Glutamatergic neuron (in vitro differentiated cells): ENCODE results near the gene FGGY. TPM values are rescaled to one million over a fixed set of nuclear protein-coding genes. Genes with fewer than 3 reads are reported as not detected.
"Not testable (repeated sequence)": the region's sequence is repeated elsewhere in the genome, so short reads cannot be mapped to it uniquely, and the experiment has no call there.

Experiments
- DNase-seq: peaks from one replicate; pipeline ENCODE4 v3.0.0; 2022
- H3K27ac Mint-ChIP-seq: one replicate; pipeline ENCODE4 v1.8.0; 2020; ENCODE audit warnings: mild to moderate bottlenecking, mixed read lengths, inconsistent platforms; ENCODE audit not compliant: unreplicated experiment
- H3K27me3 Mint-ChIP-seq: one replicate; pipeline ENCODE4 v1.8.0; 2020; ENCODE audit warnings: mild to moderate bottlenecking, moderate library complexity, mixed read lengths, inconsistent platforms; ENCODE audit not compliant: unreplicated experiment
- H3K36me3 Mint-ChIP-seq: one replicate; pipeline ENCODE4 v1.8.0; 2020; ENCODE audit warnings: mild to moderate bottlenecking, mixed read lengths, inconsistent platforms; ENCODE audit not compliant: unreplicated experiment
- H3K4me1 Mint-ChIP-seq: one replicate; pipeline ENCODE4 v1.8.0; 2020; ENCODE audit warnings: mild to moderate bottlenecking, low read depth, mixed read lengths, inconsistent platforms; ENCODE audit not compliant: unreplicated experiment
- H3K4me3 Mint-ChIP-seq: one replicate; pipeline ENCODE4 v1.8.0; 2020; ENCODE audit warnings: mild to moderate bottlenecking, mixed read lengths, inconsistent platforms; ENCODE audit not compliant: unreplicated experiment
- H3K9me3 Mint-ChIP-seq: one replicate; pipeline ENCODE4 v1.8.0; 2020; ENCODE audit warnings: mild to moderate bottlenecking, moderate library complexity, mixed read lengths, inconsistent platforms; ENCODE audit not compliant: unreplicated experiment
- total RNA-seq: library from RNA; stranded (reverse); fragmentation: NEBNext Ultra II Directional; extraction: Animal tissue kit (Norgen Biotek cat#: 25700); gene quantifications from one replicate; pipeline ENCODE4 v1.2.1, GENCODE V29; 2021; ENCODE audit not compliant: unreplicated experiment
- TF ChIP-seq, protein P1 (sequence below): fragments of 200-600 bp; sonication (generic); IDR thresholded peaks from one replicate; pipeline ENCODE4 v1.5.0; 2021; ENCODE audit not compliant: partially characterized antibody, unreplicated experiment

Gene FGGY
- total RNA-seq, 1 donor from 2014 or later: 11.6 TPM

DNA sequence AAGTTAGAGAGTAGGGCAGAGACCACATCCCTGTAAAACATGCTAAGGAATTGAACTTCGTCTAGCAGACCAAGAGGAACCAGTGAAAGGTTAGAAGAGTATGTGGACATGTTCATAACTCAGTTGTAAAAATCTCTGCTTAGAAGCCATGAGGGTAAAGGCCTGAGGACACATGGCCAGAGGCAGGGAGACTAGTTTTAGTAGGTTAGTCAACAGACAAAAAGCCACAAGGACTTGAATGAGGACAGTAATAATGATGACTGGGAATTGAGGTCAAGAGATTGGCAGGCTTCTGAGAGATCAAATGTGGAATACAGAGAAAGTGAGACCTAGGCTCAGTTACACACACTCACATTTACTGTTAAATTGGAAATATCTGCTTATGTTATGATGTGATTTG lies 312.4 kb downstream of the FGGY start:
- no peaks in the 10 kb centered on the region for H3K27me3 Mint-ChIP-seq

DNA sequence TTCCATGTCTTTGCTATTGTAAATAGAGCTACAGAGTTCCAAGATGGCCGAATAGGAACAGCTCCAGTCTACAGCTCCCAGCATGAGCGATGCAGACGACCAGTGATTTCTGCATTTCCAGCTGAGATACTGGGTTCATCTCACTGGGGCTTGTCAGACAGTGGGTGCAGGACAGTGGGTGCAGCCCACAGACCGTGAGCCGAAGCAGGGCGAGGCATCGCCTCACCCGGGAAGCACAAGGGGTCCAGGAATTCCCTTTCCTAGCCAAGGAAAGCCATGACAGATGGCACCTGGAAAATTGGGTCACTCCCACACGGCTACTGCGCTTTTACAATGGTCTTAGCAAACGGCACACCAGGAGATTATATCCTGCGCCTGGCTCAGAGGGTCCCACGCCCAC lies 313.6 kb downstream of the FGGY start:
- not testable (repeated sequence) for H3K27ac Mint-ChIP-seq, H3K4me3 Mint-ChIP-seq, H3K27me3 Mint-ChIP-seq, DNase-seq, H3K9me3 Mint-ChIP-seq, H3K4me1 Mint-ChIP-seq
- peaks cover 18% of the 10 kb centered on the region for H3K36me3 Mint-ChIP-seq

More for the DNA sequence above, 312.4 kb downstream of the FGGY start:
- H3K4me1 Mint-ChIP-seq: no peaks in the 10 kb centered on the region
- no peak overlapping the region for H3K4me3 Mint-ChIP-seq
- no peak for DNase-seq
- TF ChIP-seq, protein P1, sequence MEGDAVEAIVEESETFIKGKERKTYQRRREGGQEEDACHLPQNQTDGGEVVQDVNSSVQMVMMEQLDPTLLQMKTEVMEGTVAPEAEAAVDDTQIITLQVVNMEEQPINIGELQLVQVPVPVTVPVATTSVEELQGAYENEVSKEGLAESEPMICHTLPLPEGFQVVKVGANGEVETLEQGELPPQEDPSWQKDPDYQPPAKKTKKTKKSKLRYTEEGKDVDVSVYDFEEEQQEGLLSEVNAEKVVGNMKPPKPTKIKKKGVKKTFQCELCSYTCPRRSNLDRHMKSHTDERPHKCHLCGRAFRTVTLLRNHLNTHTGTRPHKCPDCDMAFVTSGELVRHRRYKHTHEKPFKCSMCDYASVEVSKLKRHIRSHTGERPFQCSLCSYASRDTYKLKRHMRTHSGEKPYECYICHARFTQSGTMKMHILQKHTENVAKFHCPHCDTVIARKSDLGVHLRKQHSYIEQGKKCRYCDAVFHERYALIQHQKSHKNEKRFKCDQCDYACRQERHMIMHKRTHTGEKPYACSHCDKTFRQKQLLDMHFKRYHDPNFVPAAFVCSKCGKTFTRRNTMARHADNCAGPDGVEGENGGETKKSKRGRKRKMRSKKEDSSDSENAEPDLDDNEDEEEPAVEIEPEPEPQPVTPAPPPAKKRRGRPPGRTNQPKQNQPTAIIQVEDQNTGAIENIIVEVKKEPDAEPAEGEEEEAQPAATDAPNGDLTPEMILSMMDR: no peak
- H3K36me3 Mint-ChIP-seq: peaks cover 18% of the 10 kb centered on the region
- no peak overlapping the region for H3K27ac Mint-ChIP-seq
- peaks cover 2% of the 10 kb centered on the region for H3K9me3 Mint-ChIP-seq

- Mint-ChIP-seq H3K9me3 (peaks cover 2% of the 10 kb centered on the region), H3K4me3 (no peak overlapping the region), H3K4me1 (no peaks in the 10 kb centered on the region), H3K27me3 (no peaks in the 10 kb centered on the region), H3K27ac (no peak overlapping the region), H3K36me3 (no peaks in the 10 kb centered on the region)
- DNase-seq: no peak
- TF ChIP-seq, protein P1: no peak
These were observed 320.5 kb downstream of the FGGY start for GRCh38 chr1:59617434-59617833.

GRCh38 chr1:59619557-59619956 lies 322.7 kb downstream of the FGGY start:
- H3K4me3 Mint-ChIP-seq: no peak overlapping the region
- no peaks in the 10 kb centered on the region for H3K4me1 Mint-ChIP-seq
- H3K27me3 Mint-ChIP-seq: no peaks in the 10 kb centered on the region
- no peaks in the 10 kb centered on the region for H3K36me3 Mint-ChIP-seq
- TF ChIP-seq, protein P1: no peak
- DNase-seq: no peak
- no peak overlapping the region for H3K27ac Mint-ChIP-seq
- no peaks in the 10 kb centered on the region for H3K9me3 Mint-ChIP-seq

GRCh38 chr1:59625384-59625783 lies 328.5 kb downstream of the FGGY start:
- DNase-seq: no peak
- H3K9me3 Mint-ChIP-seq: no peaks in the 10 kb centered on the region
- no peaks in the 10 kb centered on the region for H3K36me3 Mint-ChIP-seq
- H3K4me3 Mint-ChIP-seq: no peak overlapping the region
- no peak overlapping the region for H3K27ac Mint-ChIP-seq
- TF ChIP-seq, protein P1: no peak
- no peaks in the 10 kb centered on the region for H3K4me1 Mint-ChIP-seq
- H3K27me3 Mint-ChIP-seq: peaks cover 1% of the 10 kb centered on the region
